HCT116 (cell line): ENCODE measurements around the gene FIBP.

Experiments
- CTCF ChIP-seq, 3 experiments: fragments of 200-600 bp in 1 of 3; sonication (generic) in 1 of 3; IDR thresholded peaks in 2 of 3; conservative IDR thresholded peaks in 1 of 3; 2 replicates each; pipeline ENCODE4 v1.5.1; 2012 to 2017; ENCODE audit warnings: low read depth in 2 of 3, low read length in 2 of 3, antibody characterized with exemption in 1 of 3, borderline replicate concordance in 1 of 3, control low read depth in 1 of 3, mild to moderate bottlenecking in 1 of 3, mixed read lengths in 1 of 3, mixed run types in 1 of 3, moderate library complexity in 1 of 3; ENCODE audit not compliant: insufficient read depth in 1 of 3
- ELF1 ChIP-seq: IDR thresholded peaks from 2 replicates; pipeline ENCODE4 v1.6.1; 2012; ENCODE audit warnings: low read depth, borderline replicate concordance
- JUND ChIP-seq: IDR thresholded peaks from 2 replicates; pipeline ENCODE4 v1.6.1; 2012
- MAX ChIP-seq: IDR thresholded peaks from 2 replicates; pipeline ENCODE4 v1.6.1; 2012
- POLR2AphosphoS5 ChIP-seq: IDR thresholded peaks from 2 replicates; pipeline ENCODE4 v1.6.1; 2011; ENCODE audit warnings: mild to moderate bottlenecking, low read depth, low read length, moderate library complexity
- RAD21 ChIP-seq: IDR thresholded peaks from 2 replicates; pipeline ENCODE4 v1.6.1; 2012; ENCODE audit warnings: low read depth, mild to moderate bottlenecking
- SIN3A ChIP-seq: IDR thresholded peaks from 2 replicates; pipeline ENCODE4 v1.6.1; 2012; ENCODE audit warnings: low read depth
- ZNF274 ChIP-seq: fragments of 200-500 bp; sonication (Bioruptor generic); IDR thresholded peaks from 2 replicates; pipeline ENCODE4 v1.6.1; 2014; ENCODE audit warnings: mild to moderate bottlenecking, low read depth, low read length, inconsistent platforms
- TF ChIP-seq, protein P1 (sequence below): IDR thresholded peaks from 2 replicates; pipeline ENCODE4 v1.6.1; 2011; ENCODE audit warnings: mild to moderate bottlenecking, low read length, moderate library complexity; ENCODE audit not compliant: insufficient replicate concordance; ENCODE audit errors: extremely low read depth

DNA sequence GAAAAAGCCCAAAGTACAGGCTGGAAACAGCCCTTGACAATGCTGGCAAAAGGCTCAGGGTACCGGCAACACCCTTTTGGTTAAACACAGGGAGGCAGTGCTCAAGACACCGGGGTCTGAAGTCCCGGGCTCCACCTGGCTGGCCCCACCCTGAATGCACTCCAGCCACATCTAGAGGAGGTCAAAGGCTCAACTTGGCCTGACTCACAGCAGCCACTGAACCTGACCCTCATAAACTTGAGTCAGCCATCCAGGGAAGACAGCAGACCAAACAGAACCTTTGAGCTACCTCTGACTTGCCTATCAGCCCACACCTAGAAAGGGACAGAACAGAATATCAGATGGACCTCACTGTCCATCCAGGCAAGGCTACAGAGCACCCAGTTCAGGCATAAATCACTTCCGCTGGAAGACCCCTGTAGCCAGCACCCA is 34.1 kb downstream of the FIBP start:
- TF ChIP-seq CTCF (IDR thresholded peaks at IDR 0.05 in 2 of 3, conservative IDR thresholded peaks at IDR 0.05 in 1 of 3; ENCODE audit: borderline replicate concordance in 1 of 3, insufficient read depth in 1 of 3, low read depth in 2 of 3, low read length in 2 of 3) (no peak), POLR2AphosphoS5 (no peak), RAD21 (no peak), ELF1 (no peak), ZNF274 (no peak), JUND (no peak), SIN3A (no peak), MAX (no peak)
- TF ChIP-seq, protein P1, sequence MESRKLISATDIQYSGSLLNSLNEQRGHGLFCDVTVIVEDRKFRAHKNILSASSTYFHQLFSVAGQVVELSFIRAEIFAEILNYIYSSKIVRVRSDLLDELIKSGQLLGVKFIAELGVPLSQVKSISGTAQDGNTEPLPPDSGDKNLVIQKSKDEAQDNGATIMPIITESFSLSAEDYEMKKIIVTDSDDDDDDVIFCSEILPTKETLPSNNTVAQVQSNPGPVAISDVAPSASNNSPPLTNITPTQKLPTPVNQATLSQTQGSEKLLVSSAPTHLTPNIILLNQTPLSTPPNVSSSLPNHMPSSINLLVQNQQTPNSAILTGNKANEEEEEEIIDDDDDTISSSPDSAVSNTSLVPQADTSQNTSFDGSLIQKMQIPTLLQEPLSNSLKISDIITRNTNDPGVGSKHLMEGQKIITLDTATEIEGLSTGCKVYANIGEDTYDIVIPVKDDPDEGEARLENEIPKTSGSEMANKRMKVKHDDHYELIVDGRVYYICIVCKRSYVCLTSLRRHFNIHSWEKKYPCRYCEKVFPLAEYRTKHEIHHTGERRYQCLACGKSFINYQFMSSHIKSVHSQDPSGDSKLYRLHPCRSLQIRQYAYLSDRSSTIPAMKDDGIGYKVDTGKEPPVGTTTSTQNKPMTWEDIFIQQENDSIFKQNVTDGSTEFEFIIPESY = no peak
